Stimulated activated naive CD4-positive, alpha-beta T cell (primary cell): Measurements from ENCODE around the gene PLLP.

ENCODE experiments used
- DNase-seq, 6 experiments: peaks; one replicate each; lab custom pipeline; 2025; lab: John Stamatoyannopoulos, UW

Gene PLLP

GRCh38 chr16:57225978-57226377 is 58.5 kb downstream of the PLLP start:
- DNase-seq, result no peak

GRCh38 chr16:57224651-57225335 is 59.7 kb downstream of the PLLP start:
- DNase-seq, result no peak

- no peak for DNase-seq
Observed at GRCh38 chr16:57223057-57223456, 61.4 kb downstream of the PLLP start.

- DNase-seq, result no peak
Observed at GRCh38 chr16:57216968-57217367, 67.5 kb downstream of the PLLP start.

GRCh38 chr16:57213462-57213861 is 71.0 kb downstream of the PLLP start:
- DNase-seq, result no peak

GRCh38 chr16:57209780-57210179 is 74.7 kb downstream of the PLLP start:
- DNase-seq, result no peak

- no peak for DNase-seq
Observed at GRCh38 chr16:57208926-57209325, 75.5 kb downstream of the PLLP start.
